A375 (cell line): Measurements from ENCODE around the gene KRTAP12-3. TPM values are rescaled to one million over a fixed set of nuclear protein-coding genes. Genes with fewer than 3 reads are reported as not detected.

ENCODE experiments used
- small RNA-seq: library from RNA; depleted of rRNA; stranded (forward); fragments of <200 nt; gene quantifications from one replicate; pipeline ENCODE3, GENCODE V24; 2014
- total RNA-seq: library from RNA; depleted of rRNA; stranded (reverse); fragments of >200 nt; shearing (Covaris generic); gene quantifications from 2 replicates; pipeline ENCODE4 v1.2.3, GENCODE V29; 2014; rRNA removed

KRTAP12-3 gene
- not detected in 2 replicates for total RNA-seq

GRCh38 chr21:44657635-44658540, at the start of gene KRTAP12-3:
Gene KRTAP12-3 (plus strand): TSS chr21:44657932. CDS start chr21:44657980, 48 bp downstream.

DNA sequence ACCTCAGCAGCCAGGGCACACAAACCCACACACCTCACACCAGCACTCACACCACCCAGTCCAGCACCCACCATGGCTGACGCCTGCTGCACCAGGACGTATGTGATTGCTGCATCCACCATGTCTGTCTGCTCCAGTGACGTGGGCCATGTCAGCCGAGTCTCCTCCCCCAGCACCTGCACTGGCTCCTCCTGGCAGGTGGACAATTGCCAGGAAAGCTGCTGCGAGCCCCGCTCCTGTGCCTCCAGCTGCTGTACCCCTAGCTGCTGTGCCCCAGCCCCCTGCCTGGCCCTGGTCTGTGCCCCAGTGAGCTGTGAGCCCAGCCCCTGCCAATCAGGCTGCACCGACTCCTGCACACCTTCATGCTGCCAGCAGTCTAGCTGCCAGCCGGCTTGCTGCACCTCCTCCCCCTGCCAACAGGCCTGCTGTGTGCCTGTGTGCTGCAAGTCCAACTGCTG, 45.7 kb upstream of the KRTAP12-3 start, which contains the start of gene KRTAP10-8:
Gene KRTAP10-8, plus strand, starts transcription at position 51 of the 458 bp plus-strand sequence. Its CDS starts 22 bp downstream, at position 73.

DNA sequence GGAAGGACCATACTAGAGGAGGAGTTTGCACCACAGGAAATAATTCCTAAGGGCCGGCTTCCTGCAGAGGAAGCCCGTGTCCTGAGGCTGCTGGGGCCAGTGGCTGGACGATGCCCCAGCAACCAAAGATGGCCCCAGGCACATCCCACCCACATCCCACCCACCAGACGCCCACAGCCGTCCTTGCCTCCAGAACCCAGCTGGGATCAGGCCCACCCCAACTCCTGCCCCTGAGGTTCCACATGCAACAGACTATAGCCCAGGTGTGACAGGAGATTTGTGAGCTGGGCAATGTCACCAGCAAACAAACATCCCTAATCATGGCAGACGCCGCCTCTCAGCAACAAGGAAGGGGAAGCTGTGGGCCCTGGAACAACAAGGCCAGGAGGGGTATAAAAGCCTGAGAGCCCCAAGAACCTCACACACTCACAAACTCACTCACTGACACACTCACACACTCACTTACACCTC, 31.0 kb upstream of the KRTAP12-3 start, which contains the start of gene KRTAP10-9:
Gene KRTAP10-9, plus strand, starts transcription at position 421 of the 471 bp plus-strand sequence. CDS start 79 bp downstream, outside the sequence.

DNA sequence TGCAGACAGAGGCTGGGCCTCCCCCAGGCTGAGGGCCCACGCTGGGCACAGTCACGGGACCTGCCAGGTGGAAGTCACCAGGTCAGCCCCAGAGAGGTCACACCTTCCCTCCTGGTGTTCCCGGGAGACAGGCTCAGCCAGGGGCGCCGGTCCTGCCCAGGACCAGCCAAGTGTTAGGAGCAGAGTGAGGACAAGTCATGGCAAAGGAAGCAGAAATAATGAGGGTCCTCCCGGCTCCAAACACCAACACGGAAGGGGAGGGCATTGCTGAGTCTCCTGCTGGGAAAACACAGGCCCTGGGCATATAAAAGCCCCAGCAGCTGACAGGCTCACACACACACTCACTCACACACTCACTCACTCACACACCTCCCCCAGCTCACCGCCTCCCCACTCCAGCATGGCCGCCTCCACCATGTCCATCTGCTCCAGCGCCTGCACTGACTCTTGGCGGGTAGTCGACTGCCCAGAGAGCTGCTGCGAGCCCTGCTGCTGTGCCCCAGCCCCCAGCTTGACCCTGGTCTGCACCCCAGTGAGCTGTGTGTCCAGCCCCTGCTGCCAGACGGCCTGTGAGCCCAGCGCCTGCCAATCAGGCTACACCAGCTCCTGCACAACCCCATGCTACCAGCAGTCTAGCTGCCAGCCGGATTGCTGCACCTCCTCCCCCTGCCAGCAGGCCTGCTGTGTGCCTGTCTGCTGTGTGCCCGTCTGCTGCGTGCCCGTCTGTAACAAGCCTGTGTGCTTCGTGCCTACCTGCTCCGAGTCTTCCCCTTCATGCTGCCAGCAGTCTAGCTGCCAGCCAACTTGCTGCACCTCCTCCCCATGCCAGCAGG, 20.5 kb upstream of the KRTAP12-3 start, which contains the start of gene KRTAP10-10:
Gene KRTAP10-10, plus strand, starts transcription at position 339 of the 833 bp plus-strand sequence. Its CDS starts 62 bp downstream, at position 401.

DNA sequence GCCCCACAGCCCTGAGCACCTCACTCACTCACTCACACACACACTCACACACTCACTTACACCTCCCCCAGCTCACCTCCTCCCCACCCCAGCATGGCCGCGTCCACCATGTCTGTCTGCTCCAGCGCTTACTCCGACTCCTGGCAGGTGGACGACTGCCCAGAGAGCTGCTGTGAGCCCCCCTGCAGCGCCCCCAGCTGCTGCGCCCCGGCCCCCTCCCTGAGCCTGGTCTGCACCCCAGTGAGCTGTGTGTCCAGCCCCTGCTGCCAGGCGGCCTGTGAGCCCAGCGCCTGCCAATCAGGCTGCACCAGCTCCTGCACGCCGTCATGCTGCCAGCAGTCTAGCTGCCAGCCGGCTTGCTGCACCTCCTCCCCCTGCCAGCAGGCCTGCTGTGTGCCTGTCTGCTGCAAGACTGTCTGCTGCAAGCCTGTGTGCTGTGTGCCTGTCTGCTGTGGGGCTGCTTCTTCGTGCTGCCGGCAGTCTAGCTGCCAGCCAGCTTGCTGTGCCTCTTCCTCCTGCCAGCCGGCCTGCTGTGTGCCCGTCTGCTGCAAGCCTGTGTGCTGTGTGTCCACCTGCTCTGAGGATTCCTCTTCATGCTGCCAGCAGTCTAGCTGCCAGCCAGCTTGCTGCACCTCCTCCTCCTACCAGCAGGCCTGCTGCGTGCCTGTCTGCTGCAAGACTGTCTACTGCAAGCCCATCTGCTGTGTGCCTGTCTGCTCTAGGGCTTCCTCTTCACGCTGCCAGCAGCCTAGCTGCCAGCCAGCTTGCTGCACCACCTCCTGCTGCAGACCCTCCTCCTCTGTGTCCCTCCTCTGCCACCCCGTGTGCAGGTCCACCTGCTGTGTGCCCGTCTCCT, 11.1 kb upstream of the KRTAP12-3 start, which contains the start of gene KRTAP10-11:
Gene KRTAP10-11, plus strand, starts transcription at position 49 of the 856 bp plus-strand sequence. Its CDS starts 45 bp downstream, at position 94.

GRCh38 chr21:44654576-44655175, 3.1 kb upstream of the KRTAP12-3 start, which contains the start of gene KRTAP12-4:
Gene KRTAP12-4 (minus strand): TSS chr21:44654659. CDS start chr21:44654614, 45 bp downstream.

DNA sequence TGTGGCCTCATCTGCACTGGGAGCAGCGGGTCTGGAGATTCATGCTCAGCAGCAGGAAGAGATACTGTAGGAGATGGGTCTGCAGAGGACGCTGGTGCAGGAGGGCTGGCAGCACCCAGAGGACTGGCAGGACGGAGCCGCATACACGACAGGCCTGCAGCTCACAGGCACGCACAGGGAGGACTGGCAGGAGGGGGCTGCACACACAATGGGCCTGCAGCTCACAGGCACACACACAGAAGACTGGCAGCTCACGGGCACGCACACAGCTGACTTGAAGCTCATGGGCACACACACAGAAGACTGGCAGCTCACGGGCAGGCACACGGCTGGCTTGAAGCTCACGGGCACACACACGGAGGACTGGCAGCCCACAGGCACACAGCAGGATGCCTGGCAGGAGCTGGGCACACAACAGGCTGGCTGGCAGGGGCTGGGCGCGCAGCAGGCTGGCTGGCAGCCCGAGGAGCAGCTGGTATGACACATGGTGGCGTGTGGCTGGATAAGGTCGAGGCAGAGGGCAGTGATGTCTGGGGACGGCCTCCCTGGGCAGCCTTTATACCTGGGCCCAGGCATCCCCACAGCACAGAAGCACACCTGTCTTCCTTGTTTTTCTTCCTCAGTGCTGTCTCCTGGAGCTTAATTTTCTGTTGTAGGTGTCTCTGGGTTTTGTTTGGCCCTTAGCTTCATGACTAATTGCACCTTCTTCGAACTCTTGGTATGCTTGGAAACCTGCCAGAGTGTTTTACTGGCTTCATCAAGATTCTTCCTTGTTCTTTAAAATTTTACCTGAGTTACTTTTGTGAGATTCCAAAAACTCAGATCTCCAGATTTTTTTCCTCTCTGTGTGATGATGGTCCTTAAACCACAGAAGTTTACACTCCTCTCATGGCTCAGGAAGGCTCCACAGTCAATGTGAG, 8.9 kb downstream of the KRTAP12-3 start, which contains the start of gene KRTAP12-2:
Gene KRTAP12-2, minus strand, starts transcription at position 527 of the 920 bp plus-strand sequence. Its CDS starts 41 bp downstream, at position 486.

GRCh38 chr21:44681861-44682579, 24.3 kb downstream of the KRTAP12-3 start, which contains the start of gene KRTAP12-1:
Gene KRTAP12-1 (minus strand): TSS chr21:44682163. CDS start chr21:44682123, 40 bp downstream.

GRCh38 chr21:44697172-44697810, 39.6 kb downstream of the KRTAP12-3 start, which contains the start of gene KRTAP10-12:
Gene KRTAP10-12 (plus strand): TSS chr21:44697172. CDS start chr21:44697202, 30 bp downstream.

Small RNA genes within 50 kb of the gene (small RNA-seq; reads per million reads assigned to genes)
- gene KRTAP12-6P = not detected

Other genes with a start within 250 kb of the KRTAP12-3 start
- 0.08 and 0.11 TPM in 2 replicates for gene LRRC3, start 202.4 kb upstream of the KRTAP12-3 start, total RNA-seq
- not detected in 2 replicates for gene KRTAP10-1, start 117.7 kb upstream of the KRTAP12-3 start, total RNA-seq
- gene KRTAP10-2, start 106.4 kb upstream of the KRTAP12-3 start, total RNA-seq = not detected in 2 replicates
- not detected in 2 replicates for gene KRTAP10-3, start 99.1 kb upstream of the KRTAP12-3 start, total RNA-seq
- not detected in 2 replicates for gene KRTAP10-4, start 84.2 kb upstream of the KRTAP12-3 start, total RNA-seq
- not detected in 2 replicates for gene KRTAP10-5, start 77.3 kb upstream of the KRTAP12-3 start, total RNA-seq
- gene KRTAP10-6, start 65.4 kb upstream of the KRTAP12-3 start, total RNA-seq = not detected in 2 replicates
- gene KRTAP10-7, start 57.3 kb upstream of the KRTAP12-3 start, total RNA-seq = not detected in 2 replicates
- not detected in 2 replicates for gene KRTAP10-8, start 45.9 kb upstream of the KRTAP12-3 start, total RNA-seq
- not detected in 2 replicates for gene KRTAP10-9, start 30.8 kb upstream of the KRTAP12-3 start, total RNA-seq
- not detected in 2 replicates for gene KRTAP10-10, start 20.6 kb upstream of the KRTAP12-3 start, total RNA-seq
- not detected in 2 replicates for gene KRTAP10-11, start 11.5 kb upstream of the KRTAP12-3 start, total RNA-seq
- gene KRTAP12-4, start 3.3 kb upstream of the KRTAP12-3 start, total RNA-seq = not detected in 2 replicates
- gene KRTAP12-2, start 9.0 kb downstream of the KRTAP12-3 start, total RNA-seq = not detected in 2 replicates
- not detected in 2 replicates for gene KRTAP12-1, start 24.2 kb downstream of the KRTAP12-3 start, total RNA-seq
- not detected in 2 replicates for gene KRTAP10-12, start 39.2 kb downstream of the KRTAP12-3 start, total RNA-seq
- not detected in 2 replicates for gene TSPEAR, start 53.6 kb downstream of the KRTAP12-3 start, total RNA-seq
- gene UBE2G2, start 143.9 kb downstream of the KRTAP12-3 start, total RNA-seq = 97.2 and 114 TPM in 2 replicates
- 52.6 and 57.9 TPM in 2 replicates for gene SUMO3, start 160.1 kb downstream of the KRTAP12-3 start, total RNA-seq
- 94.1 and 99.0 TPM in 2 replicates for gene PTTG1IP, start 215.8 kb downstream of the KRTAP12-3 start, total RNA-seq